Testis (tissue), 3 donors: Measurements from ENCODE around the gene UBE2U. TPM values are rescaled to one million over a fixed set of nuclear protein-coding genes. Genes with fewer than 3 reads are reported as not detected.

Experiments used
- DNase-seq: peaks from one replicate; pipeline ENCODE4 v3.0.0-alpha.2; 2019
- H3K27ac ChIP-seq, 2 donors: fragments of 200-600 bp; sonication (generic); one replicate each; pipeline ENCODE4 v1.5.1; 2019
- H3K27me3 ChIP-seq: fragments of 200-600 bp; sonication (generic); one replicate; pipeline ENCODE4 v1.5.1; 2019
- H3K36me3 ChIP-seq: fragments of 200-600 bp; sonication (generic); one replicate; pipeline ENCODE4 v1.5.1; 2017; ENCODE audit warnings: low read depth; ENCODE audit errors: missing control alignments
- H3K4me1 ChIP-seq: fragments of 200-600 bp; sonication (generic); one replicate; pipeline ENCODE4 v1.5.1; 2019
- H3K4me3 ChIP-seq, 2 donors: fragments of 200-600 bp; sonication (generic); one replicate each; pipeline ENCODE4 v1.5.1; 2017 to 2019
- H3K9me3 ChIP-seq: fragments of 200-600 bp; sonication (generic); one replicate; pipeline ENCODE4 v1.5.1; 2017
- POLR2A ChIP-seq: fragments of 450-650 bp; IDR thresholded peaks from one replicate; pipeline ENCODE4 v1.6.1; 2017; ENCODE audit warnings: antibody characterized with exemption, mild to moderate bottlenecking, moderate library complexity
- WGBS, 2 donors: methylation state at CpG; one replicate each; pipeline ENCODE4 v1.1.5; 2018; 5-methylcytosine and 5-hydroxymethylcytosine counted together
- intact Hi-C: fragments of 100-400 bp; cut with DNase I; formaldehyde crosslinking; loops from one replicate; pipeline ENCODE4 v1.15.1; 2023; ENCODE audit warnings: low total_unique reads
- polyA plus RNA-seq: library from polyadenylated mRNA; stranded (reverse); fragments of 350-450 nt; fragmentation: Illumina TruSeq; extraction: RNeasy Lipid Tissue Mini Kit (QIAGEN cat#74804); gene quantifications from one replicate; pipeline ENCODE4 v1.2.3, GENCODE V29; 2014; ENCODE audit warnings: low read depth, low replicate concordance; ENCODE audit not compliant: insufficient read depth
- total RNA-seq, 2 donors: library from RNA; depleted of rRNA; stranded (reverse); fragments of >200 nt; gene quantifications; one replicate each; pipeline ENCODE4 v1.2.3, GENCODE V29; 2016
- TF ChIP-seq, protein P1 (sequence below), 3 experiments: fragments of 450-650 bp in 2 of 3; fragments of 200-600 bp in 1 of 3; sonication (generic) in 1 of 3; IDR thresholded peaks; one replicate each; pipeline ENCODE4 v1.5.1; 2016 to 2019; ENCODE audit warnings: antibody characterized with exemption in 3 of 3, mild to moderate bottlenecking in 2 of 3, moderate library complexity in 1 of 3

Gene UBE2U
- total and polyA plus RNA-seq, 3 donors from 2014 or later, result 16.9 to 72.2 (median 31.6) TPM

DNA sequence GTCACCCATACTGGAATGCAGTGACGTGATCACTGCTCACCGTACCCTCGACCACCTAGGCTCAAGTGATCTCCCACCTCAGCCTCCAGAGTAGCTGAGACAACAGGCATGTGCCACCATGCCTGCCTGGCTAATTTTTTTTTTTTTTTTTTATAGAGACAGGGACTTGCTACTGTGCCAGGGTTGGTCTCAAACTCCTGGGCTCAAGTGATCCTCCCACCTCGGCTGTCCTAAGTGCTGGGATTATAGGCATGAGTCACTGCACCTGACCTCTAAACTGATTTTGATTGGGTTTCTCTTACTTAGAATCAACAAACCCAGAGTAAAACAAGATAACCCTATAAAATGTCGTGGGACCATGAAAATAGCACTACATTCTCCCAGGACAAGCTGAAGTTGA lies 112.0 kb downstream of the UBE2U start:
- WGBS, 2 donors, result 90 to 92% methylated on average over 5 of the region's 5 CpGs
- no peak for DNase-seq

More for the DNA sequence above, 112.0 kb downstream of the UBE2U start:
- H3K9me3 ChIP-seq, result no peaks in the 10 kb centered on the region
- intact Hi-C loops, result no loop called here
- no peak overlapping the region for H3K27ac ChIP-seq
- no peaks in the 10 kb centered on the region for H3K4me1 ChIP-seq
- no peak overlapping the region for H3K4me3 ChIP-seq
- H3K27me3 ChIP-seq, result no peaks in the 10 kb centered on the region
- TF ChIP-seq, protein P1, sequence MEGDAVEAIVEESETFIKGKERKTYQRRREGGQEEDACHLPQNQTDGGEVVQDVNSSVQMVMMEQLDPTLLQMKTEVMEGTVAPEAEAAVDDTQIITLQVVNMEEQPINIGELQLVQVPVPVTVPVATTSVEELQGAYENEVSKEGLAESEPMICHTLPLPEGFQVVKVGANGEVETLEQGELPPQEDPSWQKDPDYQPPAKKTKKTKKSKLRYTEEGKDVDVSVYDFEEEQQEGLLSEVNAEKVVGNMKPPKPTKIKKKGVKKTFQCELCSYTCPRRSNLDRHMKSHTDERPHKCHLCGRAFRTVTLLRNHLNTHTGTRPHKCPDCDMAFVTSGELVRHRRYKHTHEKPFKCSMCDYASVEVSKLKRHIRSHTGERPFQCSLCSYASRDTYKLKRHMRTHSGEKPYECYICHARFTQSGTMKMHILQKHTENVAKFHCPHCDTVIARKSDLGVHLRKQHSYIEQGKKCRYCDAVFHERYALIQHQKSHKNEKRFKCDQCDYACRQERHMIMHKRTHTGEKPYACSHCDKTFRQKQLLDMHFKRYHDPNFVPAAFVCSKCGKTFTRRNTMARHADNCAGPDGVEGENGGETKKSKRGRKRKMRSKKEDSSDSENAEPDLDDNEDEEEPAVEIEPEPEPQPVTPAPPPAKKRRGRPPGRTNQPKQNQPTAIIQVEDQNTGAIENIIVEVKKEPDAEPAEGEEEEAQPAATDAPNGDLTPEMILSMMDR (IDR thresholded peaks at IDR 0.05), result no peak
- TF ChIP-seq POLR2A, result no peak
- no peaks in the 10 kb centered on the region for H3K36me3 ChIP-seq
